Smooth muscle cell (in vitro differentiated cells): ENCODE results near the gene ATG12. TPM values are rescaled to one million over a fixed set of nuclear protein-coding genes. Genes with fewer than 3 reads are reported as not detected.

Experiments used
- DNase-seq: peaks from one replicate; lab custom pipeline; 2025; ENCODE audit not compliant: unreplicated experiment; lab: John Stamatoyannopoulos, UW
- H2AFZ ChIP-seq: fragments of 200-600 bp; sonication (generic); 2 replicates; pipeline ENCODE4 v1.6.0; 2016; ENCODE audit warnings: antibody characterized with exemption, low read depth, mild to moderate bottlenecking
- H3F3A ChIP-seq: fragments of 200-600 bp; sonication (generic); 2 replicates; pipeline ENCODE4 v1.6.0; 2017; ENCODE audit warnings: antibody characterized with exemption, low read depth
- H3K27ac ChIP-seq: fragments of 200-600 bp; sonication (generic); 2 replicates; pipeline ENCODE4 v1.5.1; 2016; ENCODE audit warnings: low read depth, mild to moderate bottlenecking
- H3K27me3 ChIP-seq: fragments of 200-600 bp; sonication (generic); 2 replicates; pipeline ENCODE4 v1.6.1; 2016; ENCODE audit warnings: low read depth, mild to moderate bottlenecking
- H3K36me3 ChIP-seq: fragments of 200-600 bp; sonication (generic); 2 replicates; pipeline ENCODE4 v1.5.1; 2016; ENCODE audit warnings: low read depth
- H3K4me1 ChIP-seq: fragments of 200-600 bp; sonication (generic); 2 replicates; pipeline ENCODE4 v1.5.1; 2016; ENCODE audit warnings: low read depth
- H3K4me2 ChIP-seq: fragments of 200-600 bp; sonication (generic); 2 replicates; pipeline ENCODE4 v1.6.0; 2016; ENCODE audit warnings: mild to moderate bottlenecking
- H3K4me3 ChIP-seq: fragments of 200-600 bp; sonication (generic); 2 replicates; pipeline ENCODE4 v1.5.1; 2016; ENCODE audit warnings: mild to moderate bottlenecking
- H3K79me2 ChIP-seq: fragments of 200-600 bp; sonication (generic); 2 replicates; pipeline ENCODE4 v1.6.0; 2016; ENCODE audit warnings: low read depth, mild to moderate bottlenecking
- H3K9ac ChIP-seq: fragments of 200-600 bp; sonication (generic); 2 replicates; pipeline ENCODE4 v1.6.0; 2016; ENCODE audit warnings: low read depth
- H3K9me3 ChIP-seq: fragments of 200-600 bp; sonication (generic); replicated peaks from 2 replicates; pipeline ENCODE4 v1.5.1; 2016; ENCODE audit warnings: low read depth
- H4K20me1 ChIP-seq: fragments of 200-600 bp; sonication (generic); 2 replicates; pipeline ENCODE4 v1.6.0; 2016; ENCODE audit warnings: low read depth
- CTCF ChIP-seq: fragments of 200-600 bp; sonication (generic); IDR thresholded peaks from 2 replicates; pipeline ENCODE4 v1.5.1; 2017; ENCODE audit warnings: borderline replicate concordance, mild to moderate bottlenecking, antibody characterized with exemption; ENCODE audit not compliant: insufficient read depth, poor library complexity, severe bottlenecking
- WGBS: methylation state at CpG from one replicate; pipeline ENCODE4 v1.1.7; 2016; ENCODE audit warnings: low lambda C conversion rate; 5-methylcytosine and 5-hydroxymethylcytosine counted together
- polyA plus RNA-seq: library from polyadenylated mRNA; unstranded; fragments of >200 nt; fragmentation: Nextera tagmentation; extraction: Ambion mirVana; gene quantifications from 2 replicates; pipeline ENCODE4 v1.2.1, GENCODE V29; 2016
- total RNA-seq: library from RNA; depleted of rRNA; stranded (reverse); fragments of >200 nt; gene quantifications from 2 replicates; pipeline ENCODE4 v1.2.3, GENCODE V29; 2014

Gene ATG12
- total and polyA plus RNA-seq, 2 experiments from 2014 or later: 58.6 to 139 TPM

GRCh38 chr5:115847290-115847689, 5.9 kb upstream of the ATG12 start:
- Histone ChIP-seq H3K36me3 (no peaks in the 10 kb centered on the region), H2AFZ (no peak overlapping the region), H3K4me2 (no peak overlapping the region), H3K9me3 (no peaks in the 10 kb centered on the region), H3K27me3 (no peaks in the 10 kb centered on the region), H3K79me2 (peaks cover 100% of the 10 kb centered on the region), H3K4me3 (no peak overlapping the region), H3K27ac (no peak overlapping the region), H3K4me1 (peaks cover 6% of the 10 kb centered on the region), H3K9ac (no peak overlapping the region), H4K20me1 (peaks cover 99% of the 10 kb centered on the region), H3F3A (no peaks in the 10 kb centered on the region)
- 95% methylated on average over 7 of the region's 7 CpGs for WGBS
- DNase-seq: no peak
- TF ChIP-seq CTCF: no peak

DNA sequence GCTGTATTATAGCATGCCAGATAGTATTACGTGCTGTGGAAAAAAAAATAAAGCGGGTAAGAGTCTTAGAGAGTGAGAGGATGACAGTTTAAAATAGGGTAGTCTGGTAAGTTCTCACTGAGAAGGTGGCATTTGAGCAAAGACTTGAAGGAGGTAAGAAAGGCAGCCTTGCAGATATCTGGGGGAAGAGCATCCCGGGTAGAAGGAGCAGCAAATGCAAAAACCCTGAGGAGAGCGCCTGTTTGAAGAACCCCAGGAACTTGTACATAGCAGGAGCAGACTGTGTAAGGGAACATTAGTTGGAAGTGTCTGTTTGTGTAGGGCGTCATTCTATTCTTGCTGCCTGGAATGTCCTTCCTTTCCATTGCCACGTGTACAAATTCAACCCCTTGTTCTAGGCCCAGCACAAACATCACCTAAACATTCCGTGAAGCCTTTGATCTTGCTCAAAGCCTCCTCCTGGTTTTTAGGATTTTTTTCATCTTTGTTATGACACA, 3.0 kb upstream of the ATG12 start:
- Histone ChIP-seq H3K4me3 (no peak overlapping the region), H3K9me3 (no peaks in the 10 kb centered on the region), H3K27ac (no peak overlapping the region), H3K36me3 (no peaks in the 10 kb centered on the region), H3K79me2 (peaks cover 95% of the 10 kb centered on the region), H2AFZ (no peak overlapping the region), H3K4me2 (peak overlapping the region; percentile 85), H3F3A (no peaks in the 10 kb centered on the region), H3K27me3 (no peaks in the 10 kb centered on the region), H3K9ac (no peak overlapping the region), H3K4me1 (peaks cover 12% of the 10 kb centered on the region), H4K20me1 (peaks cover 84% of the 10 kb centered on the region)
- DNase-seq: no peak
- 70% methylated on average over 7 of the region's 7 CpGs for WGBS
- TF ChIP-seq CTCF: no peak

DNA sequence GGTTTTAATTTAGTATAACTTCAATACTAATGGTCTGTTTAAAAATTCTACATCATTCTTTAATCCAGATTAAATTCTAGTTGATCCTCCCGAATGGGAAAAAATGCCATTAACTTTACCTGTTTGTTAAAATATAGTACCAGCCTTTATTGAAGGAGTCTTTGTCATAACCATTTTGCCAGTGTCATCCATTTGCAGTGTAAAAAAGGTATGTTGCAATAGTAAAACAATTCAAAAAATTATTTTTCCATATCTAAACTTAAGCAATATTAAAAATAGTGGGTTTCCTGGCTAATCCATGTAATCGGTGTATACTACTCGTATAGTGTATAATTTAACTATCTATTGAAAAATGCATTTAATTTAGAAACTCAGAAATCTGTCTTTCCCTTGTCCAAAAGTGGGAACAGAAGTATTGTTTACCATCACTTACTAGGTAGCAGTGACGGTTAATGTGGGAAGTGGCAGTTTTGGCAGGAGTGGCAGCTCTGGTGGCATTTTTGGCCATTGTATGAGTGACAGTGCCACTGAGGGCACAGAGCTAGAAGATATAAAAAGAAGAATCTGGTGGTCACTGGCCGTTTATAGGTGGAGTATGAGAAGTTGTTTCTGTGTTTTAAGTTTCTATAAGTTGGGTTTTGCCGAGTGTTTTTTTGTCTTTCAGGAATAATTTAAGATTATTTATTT, 2.2 kb upstream of the ATG12 start:
- Histone ChIP-seq H3K4me2 (peak overlapping the region; percentile 85), H3F3A (no peaks in the 10 kb centered on the region), H3K4me3 (peak overlapping the region; percentile 96), H3K27ac (no peak overlapping the region), H3K9me3 (no peaks in the 10 kb centered on the region), H2AFZ (no peak overlapping the region), H3K9ac (no peak overlapping the region), H3K27me3 (no peaks in the 10 kb centered on the region), H4K20me1 (peaks cover 83% of the 10 kb centered on the region), H3K36me3 (no peaks in the 10 kb centered on the region), H3K79me2 (peaks cover 95% of the 10 kb centered on the region), H3K4me1 (peaks cover 15% of the 10 kb centered on the region)
- TF ChIP-seq CTCF: no peak
- no peak for DNase-seq
- WGBS: 87% methylated on average over 6 of the region's 6 CpGs

DNA sequence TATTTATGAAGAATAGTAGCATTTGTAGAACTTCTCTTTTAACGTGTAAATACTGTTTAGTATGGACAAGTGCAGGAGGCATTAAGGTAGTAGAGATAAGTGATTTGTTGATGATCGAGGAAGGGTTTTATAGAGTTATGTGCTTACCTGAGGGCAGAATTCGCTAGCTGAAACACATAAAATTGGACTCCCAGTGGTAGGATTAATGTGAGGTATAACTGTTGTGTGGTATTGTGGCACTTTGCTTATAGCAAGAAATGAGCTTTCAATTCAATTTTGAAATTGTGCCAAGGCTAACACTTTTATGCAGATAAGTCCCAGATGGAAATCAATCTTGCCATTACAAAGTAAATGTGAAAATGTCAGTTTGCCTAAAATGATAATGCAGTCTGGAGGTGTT, 1.6 kb upstream of the ATG12 start:
- WGBS: 35% methylated on average over 3 of the region's 3 CpGs
- no peak overlapping the region for H3K27ac ChIP-seq
- no peak for DNase-seq
- H3K9ac ChIP-seq: peak overlapping the region; percentile 92
- peaks cover 15% of the 10 kb centered on the region for H3K4me1 ChIP-seq
- peaks cover 83% of the 10 kb centered on the region for H4K20me1 ChIP-seq
- H3K36me3 ChIP-seq: no peaks in the 10 kb centered on the region
- peak overlapping the region; percentile 85 for H3K4me2 ChIP-seq
- TF ChIP-seq CTCF: no peak
- peaks cover 95% of the 10 kb centered on the region for H3K79me2 ChIP-seq
- no peaks in the 10 kb centered on the region for H3K27me3 ChIP-seq
- H3F3A ChIP-seq: no peaks in the 10 kb centered on the region
- no peaks in the 10 kb centered on the region for H3K9me3 ChIP-seq
- no peak overlapping the region for H2AFZ ChIP-seq
- peak overlapping the region; percentile 96 for H3K4me3 ChIP-seq
